GM12878 (cell line): ENCODE measurements around the gene PRR16. TPM values are rescaled to one million over a fixed set of nuclear protein-coding genes. Genes with fewer than 3 reads are reported as not detected.

Experiments used
- ATAC-seq: fragments of 200-7000 bp; cut with Tn5 transposase; 3 replicates; pipeline ENCODE4 v1.9.1; 2020; ENCODE audit warnings: mild to moderate bottlenecking, moderate library complexity
- BruUV-seq: library from RNA; stranded (reverse); fragments of 400-500 nt; replicated peaks from 2 replicates; lab custom pipeline; 2021; lab: Mats Ljungman, UMichigan
- CTCF ChIA-PET: fragments of 300-600 bp; sonication (Branson Sonifier 250); formaldehyde crosslinking; extraction: SDS; loops from one replicate; lab custom pipeline; 2021; ENCODE audit warnings: inconsistent platforms; lab: Yijun Ruan, JAX
- POLR2A ChIA-PET: fragments of 350-600 bp; formaldehyde crosslinking; extraction: SDS; loops from one replicate; lab custom pipeline; 2021; ENCODE audit warnings: inconsistent platforms; lab: Charles Lee
- RAD21 ChIA-PET: fragments of 300-600 bp; sonication (Branson Sonifier 250); formaldehyde crosslinking; loops from one replicate; lab custom pipeline; 2023; ENCODE audit warnings: antibody characterized with exemption; ENCODE audit not compliant: unreplicated experiment; lab: Charles Lee
- SMC1A ChIA-PET: fragments of 300-600 bp; sonication (Branson Sonifier 250); formaldehyde crosslinking; loops from one replicate; lab custom pipeline; 2023; ENCODE audit not compliant: unreplicated experiment, uncharacterized antibody; lab: Charles Lee
- DNase-seq: peaks from one replicate; pipeline ENCODE4 v3.0.0-alpha.2; 2011; ENCODE audit warnings: low read depth, low spot score
- FAIRE-seq: peaks from 3 replicates; lab custom pipeline; 2011; peaks lifted over from hg19 to GRCh38; lab: Jason Lieb, UNC
- H2AFZ ChIP-seq: 2 replicates; pipeline ENCODE4 v1.6.0; 2011; ENCODE audit warnings: low read depth, low read length, control low read depth; ENCODE audit not compliant: control insufficient read depth
- H3K27ac ChIP-seq: 2 replicates; pipeline ENCODE4 v1.5.1; 2011; ENCODE audit warnings: control low read depth; ENCODE audit not compliant: control insufficient read depth, insufficient read depth
- H3K27me3 ChIP-seq, 2 experiments: replicated peaks in 1 of 2; 2 replicates each; pipeline versions ENCODE4 v1.6.0 to v1.6.1; 2011; ENCODE audit warnings: low read length in 1 of 2; ENCODE audit not compliant: control insufficient read depth in 2 of 2, insufficient read depth in 2 of 2
- H3K36me3 ChIP-seq, 2 experiments: 2 replicates each; pipeline ENCODE4 v1.5.1; 2011; ENCODE audit warnings: low read length in 1 of 2; ENCODE audit not compliant: control insufficient read depth in 2 of 2, insufficient read depth in 2 of 2
- H3K4me1 ChIP-seq: 2 replicates; pipeline ENCODE4 v1.6.1; 2011; ENCODE audit warnings: mild to moderate bottlenecking, low read length, moderate library complexity, mixed read lengths; ENCODE audit not compliant: control insufficient read depth, insufficient read depth
- H3K4me2 ChIP-seq: 2 replicates; pipeline ENCODE4 v1.6.0; 2011; ENCODE audit warnings: control low read depth; ENCODE audit not compliant: control insufficient read depth, insufficient read depth
- H3K4me3 ChIP-seq: fragments of 200-600 bp; sonication (generic); 2 replicates; pipeline ENCODE4 v1.5.1; 2016
- H3K79me2 ChIP-seq: 2 replicates; pipeline ENCODE4 v1.6.0; 2011; ENCODE audit warnings: low read length; ENCODE audit not compliant: control insufficient read depth, insufficient read depth
- H3K9ac ChIP-seq: 2 replicates; pipeline ENCODE4 v1.8.0; 2011; ENCODE audit warnings: low read length, control low read depth, mixed read lengths; ENCODE audit not compliant: control insufficient read depth, insufficient read depth
- H3K9me3 ChIP-seq: replicated peaks from 3 replicates; pipeline ENCODE4 v1.5.1; 2011; ENCODE audit warnings: mild to moderate bottlenecking, low read length; ENCODE audit not compliant: control insufficient read depth, insufficient read depth
- H4K20me1 ChIP-seq: 2 replicates; pipeline ENCODE4 v1.6.0; 2011; ENCODE audit not compliant: control insufficient read depth, insufficient read depth
- ESRRA ChIP-seq: IDR thresholded peaks from 2 replicates; pipeline ENCODE4 v1.6.1; 2012; ENCODE audit warnings: mild to moderate bottlenecking, low read length, improper control_type of control experiment
- GATAD2B ChIP-seq: fragments of 450-650 bp; conservative IDR thresholded peaks from 2 replicates; pipeline ENCODE4 v1.6.1; 2017; ENCODE audit warnings: low read depth, mild to moderate bottlenecking, moderate library complexity
- JUND ChIP-seq: IDR thresholded peaks from 2 replicates; pipeline ENCODE4 v1.6.1; 2012; ENCODE audit warnings: low read depth, mild to moderate bottlenecking, low read length, improper control_type of control experiment, moderate library complexity
- KAT2A ChIP-seq: conservative IDR thresholded peaks from 2 replicates; pipeline ENCODE4 v1.6.1; 2011; ENCODE audit warnings: low read depth, low read length; ENCODE audit not compliant: control insufficient read depth
- KDM1A ChIP-seq: fragments of 200-600 bp; sonication (generic); IDR thresholded peaks from 2 replicates; pipeline ENCODE4 v1.6.1; 2016; ENCODE audit warnings: borderline replicate concordance
- NBN ChIP-seq: fragments of 450-650 bp; IDR thresholded peaks from 2 replicates; pipeline ENCODE4 v1.6.1; 2016
- RCOR1 ChIP-seq: conservative IDR thresholded peaks from 2 replicates; pipeline ENCODE4 v1.6.1; 2012; ENCODE audit warnings: low read depth, low read length, improper control_type of control experiment
- SMAD1 ChIP-seq: fragments of 450-650 bp; IDR thresholded peaks from 2 replicates; pipeline ENCODE4 v1.6.1; 2018; ENCODE audit warnings: mild to moderate bottlenecking, low read depth; ENCODE audit not compliant: partially characterized antibody
- STAT1 ChIP-seq: fragments of 450-650 bp; conservative IDR thresholded peaks from 2 replicates; pipeline ENCODE4 v1.6.1; 2014; ENCODE audit warnings: antibody characterized with exemption, mild to moderate bottlenecking
- SUPT20H ChIP-seq: IDR thresholded peaks from 2 replicates; pipeline ENCODE4 v1.6.1; 2011; ENCODE audit warnings: low read depth, mild to moderate bottlenecking, low read length, moderate library complexity, borderline replicate concordance; ENCODE audit not compliant: control insufficient read depth
- WGBS: methylation state at CpG from one replicate; pipeline ENCODE4 v1.1.6; 2016; ENCODE audit warnings: low lambda C conversion rate; ENCODE audit not compliant: insufficient replicate concordance, insufficient coverage; ENCODE audit errors: missing lambda C conversion rate; 5-methylcytosine and 5-hydroxymethylcytosine counted together
- in situ Hi-C: fragments of 300-500 bp; cut with MboI; formaldehyde crosslinking; loops from 9 replicates; pipeline ENCODE4 v1.14.3; 2018; ENCODE audit warnings: mixed read lengths
- intact Hi-C: fragments of 100-400 bp; cut with micrococcal nuclease; formaldehyde crosslinking; loops from one replicate; pipeline ENCODE4 v1.14.2; 2022; ENCODE audit not compliant: unreplicated experiment
- polyA plus RNA-seq, 11 experiments: library from polyadenylated mRNA; depleted of rRNA in 4 of 11; unstranded in 6 of 11; stranded (reverse) in 5 of 11; fragments of >200 nt; fragmentation: Nextera tagmentation in 4 of 11; fragmentation: Illumina TruSeq in 1 of 11; extraction: Ambion mirVana in 4 of 11; extraction: Trizol in 1 of 11; gene quantifications; 1 replicate in 1 of 11; 2 replicates in 10 of 11; pipeline versions ENCODE4 v1.2.1 to v1.2.3, GENCODE V29; 2011 to 2016; ENCODE audit warnings: inconsistent platforms in 2 of 11, missing spikeins in 2 of 11, low read depth in 1 of 11
- total RNA-seq, 4 experiments: library from RNA; depleted of rRNA in 3 of 4; stranded (reverse); fragments of >200 nt in 3 of 4; fragmentation: Illumina TruSeq in 1 of 4; extraction: Trizol in 1 of 4; gene quantifications; 2 replicates each; pipeline versions ENCODE4 v1.2.1 to v1.2.3, GENCODE V29; 2013 to 2021
- TF ChIP-seq, protein P1 (sequence below): fragments of 450-650 bp; formaldehyde crosslinking; IDR thresholded peaks from 2 replicates; pipeline ENCODE4 v1.4.0; 2022; ENCODE audit warnings: mild to moderate bottlenecking, moderate library complexity
- TF ChIP-seq, protein P2 (sequence below): fragments of 150-350 bp; IDR thresholded peaks from 2 replicates; pipeline ENCODE4 v1.6.1; 2016; ENCODE audit warnings: low read depth, low read length
- TF ChIP-seq, protein P3 (sequence below): fragments of 450-650 bp; conservative IDR thresholded peaks from 2 replicates; pipeline ENCODE4 v1.6.1; 2017; ENCODE audit warnings: mild to moderate bottlenecking, moderate library complexity
- TF ChIP-seq, protein P4 (sequence below): IDR thresholded peaks from 2 replicates; pipeline ENCODE4 v1.6.1; 2011; ENCODE audit warnings: mild to moderate bottlenecking, low read depth, low read length, moderate library complexity; ENCODE audit not compliant: insufficient replicate concordance

PRR16 gene
- total and polyA plus RNA-seq, 10 of the 15 experiments (the other 5 are each of a cell fraction or from before 2014, with no cell fraction given): not detected

DNA sequence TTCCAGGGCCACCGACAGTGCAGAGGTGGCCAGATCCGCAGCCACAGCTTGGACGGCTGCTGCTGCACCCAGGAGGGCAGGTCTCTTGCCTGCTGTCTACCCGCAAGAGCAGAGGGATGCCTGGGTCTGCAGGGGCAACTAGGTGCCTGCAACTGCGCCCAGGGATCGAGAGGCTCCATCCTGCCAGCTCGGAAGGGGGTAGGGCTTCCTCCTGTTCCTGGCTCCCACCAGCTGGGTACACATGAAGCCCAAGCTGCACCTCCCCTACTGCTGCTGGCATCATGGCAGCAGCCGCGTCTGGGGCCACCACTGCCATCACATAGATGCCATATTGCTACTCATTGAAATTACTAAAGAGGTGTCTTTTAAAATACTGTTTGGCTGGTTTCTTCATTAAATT lies 12.7 kb upstream of the PRR16 start (continued):
- TF ChIP-seq, protein P1, sequence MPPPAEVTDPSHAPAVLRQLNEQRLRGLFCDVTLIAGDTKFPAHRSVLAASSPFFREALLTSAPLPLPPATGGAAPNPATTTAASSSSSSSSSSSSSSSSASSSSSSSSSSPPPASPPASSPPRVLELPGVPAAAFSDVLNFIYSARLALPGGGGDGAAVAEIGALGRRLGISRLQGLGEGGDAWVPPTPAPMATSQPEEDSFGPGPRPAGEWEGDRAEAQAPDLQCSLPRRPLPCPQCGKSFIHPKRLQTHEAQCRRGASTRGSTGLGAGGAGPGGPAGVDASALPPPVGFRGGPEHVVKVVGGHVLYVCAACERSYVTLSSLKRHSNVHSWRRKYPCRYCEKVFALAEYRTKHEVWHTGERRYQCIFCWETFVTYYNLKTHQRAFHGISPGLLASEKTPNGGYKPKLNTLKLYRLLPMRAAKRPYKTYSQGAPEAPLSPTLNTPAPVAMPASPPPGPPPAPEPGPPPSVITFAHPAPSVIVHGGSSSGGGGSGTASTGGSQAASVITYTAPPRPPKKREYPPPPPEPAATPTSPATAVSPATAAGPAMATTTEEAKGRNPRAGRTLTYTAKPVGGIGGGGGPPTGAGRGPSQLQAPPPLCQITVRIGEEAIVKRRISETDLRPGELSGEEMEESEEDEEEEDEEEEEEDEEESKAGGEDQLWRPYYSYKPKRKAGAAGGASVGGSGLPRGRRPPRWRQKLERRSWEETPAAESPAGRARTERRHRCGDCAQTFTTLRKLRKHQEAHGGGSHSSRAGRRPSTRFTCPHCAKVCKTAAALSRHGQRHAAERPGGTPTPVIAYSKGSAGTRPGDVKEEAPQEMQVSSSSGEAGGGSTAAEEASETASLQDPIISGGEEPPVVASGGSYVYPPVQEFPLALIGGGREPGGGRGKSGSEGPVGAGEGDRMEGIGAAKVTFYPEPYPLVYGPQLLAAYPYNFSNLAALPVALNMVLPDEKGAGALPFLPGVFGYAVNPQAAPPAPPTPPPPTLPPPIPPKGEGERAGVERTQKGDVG: no peak
- no peak for TF ChIP-seq KDM1A

DNA sequence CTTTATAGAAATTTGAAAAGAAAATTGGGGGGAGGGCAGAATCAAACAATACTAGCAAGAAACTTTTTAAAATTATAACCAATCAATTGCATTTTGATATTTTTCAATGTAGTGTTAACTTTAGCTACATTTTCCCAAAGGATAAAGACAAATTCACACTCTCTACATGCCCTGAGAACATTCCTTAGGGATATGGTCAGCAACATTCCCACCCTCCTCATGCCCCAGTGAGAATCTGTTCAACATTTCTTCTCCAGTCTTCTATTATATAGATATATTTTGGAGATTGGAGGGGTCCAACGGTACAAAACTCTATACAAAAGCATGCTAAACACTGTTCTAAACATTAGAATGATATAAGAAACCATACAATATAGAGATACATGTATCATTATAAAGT lies 11.6 kb upstream of the PRR16 start:
- in situ Hi-C loops: loop anchor here (10.0 to 25.0 kb wide), 3 partner anchors 978 to 1465 kb away; partner anchors contain the start of gene DTWD2
- TF ChIP-seq NBN (no peak), JUND (no peak), GATAD2B (no peak), RCOR1 (no peak), STAT1 (no peak), KAT2A (no peak), SMAD1 (no peak), ESRRA (no peak), SUPT20H (no peak)
- TF ChIP-seq, protein P2, sequence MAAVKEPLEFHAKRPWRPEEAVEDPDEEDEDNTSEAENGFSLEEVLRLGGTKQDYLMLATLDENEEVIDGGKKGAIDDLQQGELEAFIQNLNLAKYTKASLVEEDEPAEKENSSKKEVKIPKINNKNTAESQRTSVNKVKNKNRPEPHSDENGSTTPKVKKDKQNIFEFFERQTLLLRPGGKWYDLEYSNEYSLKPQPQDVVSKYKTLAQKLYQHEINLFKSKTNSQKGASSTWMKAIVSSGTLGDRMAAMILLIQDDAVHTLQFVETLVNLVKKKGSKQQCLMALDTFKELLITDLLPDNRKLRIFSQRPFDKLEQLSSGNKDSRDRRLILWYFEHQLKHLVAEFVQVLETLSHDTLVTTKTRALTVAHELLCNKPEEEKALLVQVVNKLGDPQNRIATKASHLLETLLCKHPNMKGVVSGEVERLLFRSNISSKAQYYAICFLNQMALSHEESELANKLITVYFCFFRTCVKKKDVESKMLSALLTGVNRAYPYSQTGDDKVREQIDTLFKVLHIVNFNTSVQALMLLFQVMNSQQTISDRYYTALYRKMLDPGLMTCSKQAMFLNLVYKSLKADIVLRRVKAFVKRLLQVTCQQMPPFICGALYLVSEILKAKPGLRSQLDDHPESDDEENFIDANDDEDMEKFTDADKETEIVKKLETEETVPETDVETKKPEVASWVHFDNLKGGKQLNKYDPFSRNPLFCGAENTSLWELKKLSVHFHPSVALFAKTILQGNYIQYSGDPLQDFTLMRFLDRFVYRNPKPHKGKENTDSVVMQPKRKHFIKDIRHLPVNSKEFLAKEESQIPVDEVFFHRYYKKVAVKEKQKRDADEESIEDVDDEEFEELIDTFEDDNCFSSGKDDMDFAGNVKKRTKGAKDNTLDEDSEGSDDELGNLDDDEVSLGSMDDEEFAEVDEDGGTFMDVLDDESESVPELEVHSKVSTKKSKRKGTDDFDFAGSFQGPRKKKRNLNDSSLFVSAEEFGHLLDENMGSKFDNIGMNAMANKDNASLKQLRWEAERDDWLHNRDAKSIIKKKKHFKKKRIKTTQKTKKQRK: no peak
- TF ChIP-seq, protein P3, sequence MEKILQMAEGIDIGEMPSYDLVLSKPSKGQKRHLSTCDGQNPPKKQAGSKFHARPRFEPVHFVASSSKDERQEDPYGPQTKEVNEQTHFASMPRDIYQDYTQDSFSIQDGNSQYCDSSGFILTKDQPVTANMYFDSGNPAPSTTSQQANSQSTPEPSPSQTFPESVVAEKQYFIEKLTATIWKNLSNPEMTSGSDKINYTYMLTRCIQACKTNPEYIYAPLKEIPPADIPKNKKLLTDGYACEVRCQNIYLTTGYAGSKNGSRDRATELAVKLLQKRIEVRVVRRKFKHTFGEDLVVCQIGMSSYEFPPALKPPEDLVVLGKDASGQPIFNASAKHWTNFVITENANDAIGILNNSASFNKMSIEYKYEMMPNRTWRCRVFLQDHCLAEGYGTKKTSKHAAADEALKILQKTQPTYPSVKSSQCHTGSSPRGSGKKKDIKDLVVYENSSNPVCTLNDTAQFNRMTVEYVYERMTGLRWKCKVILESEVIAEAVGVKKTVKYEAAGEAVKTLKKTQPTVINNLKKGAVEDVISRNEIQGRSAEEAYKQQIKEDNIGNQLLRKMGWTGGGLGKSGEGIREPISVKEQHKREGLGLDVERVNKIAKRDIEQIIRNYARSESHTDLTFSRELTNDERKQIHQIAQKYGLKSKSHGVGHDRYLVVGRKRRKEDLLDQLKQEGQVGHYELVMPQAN: no peak
- TF ChIP-seq, protein P4, sequence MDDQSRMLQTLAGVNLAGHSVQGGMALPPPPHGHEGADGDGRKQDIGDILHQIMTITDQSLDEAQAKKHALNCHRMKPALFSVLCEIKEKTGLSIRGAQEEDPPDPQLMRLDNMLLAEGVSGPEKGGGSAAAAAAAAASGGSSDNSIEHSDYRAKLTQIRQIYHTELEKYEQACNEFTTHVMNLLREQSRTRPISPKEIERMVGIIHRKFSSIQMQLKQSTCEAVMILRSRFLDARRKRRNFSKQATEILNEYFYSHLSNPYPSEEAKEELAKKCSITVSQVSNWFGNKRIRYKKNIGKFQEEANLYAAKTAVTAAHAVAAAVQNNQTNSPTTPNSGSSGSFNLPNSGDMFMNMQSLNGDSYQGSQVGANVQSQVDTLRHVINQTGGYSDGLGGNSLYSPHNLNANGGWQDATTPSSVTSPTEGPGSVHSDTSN: no peak

More for the DNA sequence above, 11.6 kb upstream of the PRR16 start:
- ChIA-PET CTCF (no interaction called here), POLR2A (no interaction called here), SMC1A (no interaction called here), RAD21 (no interaction called here)
- intact Hi-C loops: no loop called here
- H3K9me3 ChIP-seq: no peaks in the 10 kb centered on the region
- H3K36me3 ChIP-seq: no peaks in the 10 kb centered on the region
- H3K27me3 ChIP-seq: no peaks in the 10 kb centered on the region
- WGBS: 9% methylated on average over 1 of the region's 1 CpG
- no peak overlapping the region for H2AFZ ChIP-seq
- BruUV-seq: no TSS peak
- DNase-seq: no peak
- no peak for ATAC-seq
- no peaks in the 10 kb centered on the region for H3K4me1 ChIP-seq
- H3K79me2 ChIP-seq: no peaks in the 10 kb centered on the region
- no peaks in the 10 kb centered on the region for H4K20me1 ChIP-seq
- FAIRE-seq: no peak
- no peak overlapping the region for H3K9ac ChIP-seq
- no peak overlapping the region for H3K27ac ChIP-seq
- no peak overlapping the region for H3K4me2 ChIP-seq
- H3K4me3 ChIP-seq: no peak overlapping the region
